ENCODE measurements around the gene CREB3L1. TPM values are rescaled to one million over a fixed set of nuclear protein-coding genes. Genes with fewer than 3 reads are reported as not detected.
A peak's percentile ranks its signal among the peaks of the same experiment; 100 is the strongest.

The CREB3L1 gene
- total RNA-seq, 1 donor from 2014 or later, result 9.8 TPM

DNA sequence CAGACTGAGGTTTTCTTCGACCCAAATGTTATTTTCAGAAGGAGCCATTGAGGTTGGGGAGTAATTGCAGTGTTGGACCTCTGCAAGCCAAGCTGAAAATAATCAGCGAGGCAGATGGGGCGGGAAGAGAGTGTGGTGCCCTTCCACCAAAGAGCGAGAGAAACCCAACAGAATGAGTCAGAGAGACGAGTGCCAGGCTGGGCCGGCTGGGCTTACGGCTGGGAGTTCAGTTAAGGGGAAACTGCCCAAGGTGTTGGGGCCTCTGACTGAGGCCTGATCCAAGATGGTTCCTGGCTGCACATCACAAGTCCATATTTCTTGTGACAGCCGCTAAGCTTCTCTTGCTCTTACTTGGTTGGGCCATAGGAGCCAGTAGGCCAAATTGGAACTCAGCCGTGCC, 30.4 kb upstream of the CREB3L1 start:
- H3K27me3 Mint-ChIP-seq, result no peaks in the 10 kb centered on the region
- peaks cover 39% of the 10 kb centered on the region for H3K4me1 Mint-ChIP-seq (ENCODE audit: unreplicated experiment)
- no peak overlapping the region for H3K4me3 Mint-ChIP-seq
- no peak for DNase-seq (ENCODE audit: extremely low spot score, unreplicated experiment)
- TF ChIP-seq, protein P1, sequence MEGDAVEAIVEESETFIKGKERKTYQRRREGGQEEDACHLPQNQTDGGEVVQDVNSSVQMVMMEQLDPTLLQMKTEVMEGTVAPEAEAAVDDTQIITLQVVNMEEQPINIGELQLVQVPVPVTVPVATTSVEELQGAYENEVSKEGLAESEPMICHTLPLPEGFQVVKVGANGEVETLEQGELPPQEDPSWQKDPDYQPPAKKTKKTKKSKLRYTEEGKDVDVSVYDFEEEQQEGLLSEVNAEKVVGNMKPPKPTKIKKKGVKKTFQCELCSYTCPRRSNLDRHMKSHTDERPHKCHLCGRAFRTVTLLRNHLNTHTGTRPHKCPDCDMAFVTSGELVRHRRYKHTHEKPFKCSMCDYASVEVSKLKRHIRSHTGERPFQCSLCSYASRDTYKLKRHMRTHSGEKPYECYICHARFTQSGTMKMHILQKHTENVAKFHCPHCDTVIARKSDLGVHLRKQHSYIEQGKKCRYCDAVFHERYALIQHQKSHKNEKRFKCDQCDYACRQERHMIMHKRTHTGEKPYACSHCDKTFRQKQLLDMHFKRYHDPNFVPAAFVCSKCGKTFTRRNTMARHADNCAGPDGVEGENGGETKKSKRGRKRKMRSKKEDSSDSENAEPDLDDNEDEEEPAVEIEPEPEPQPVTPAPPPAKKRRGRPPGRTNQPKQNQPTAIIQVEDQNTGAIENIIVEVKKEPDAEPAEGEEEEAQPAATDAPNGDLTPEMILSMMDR (conservative IDR thresholded peaks at IDR 0.05), result no peak
- H3K9me3 Mint-ChIP-seq, result no peaks in the 10 kb centered on the region
- H3K36me3 Mint-ChIP-seq, result no peaks in the 10 kb centered on the region
- no peak overlapping the region for H3K27ac Mint-ChIP-seq

DNA sequence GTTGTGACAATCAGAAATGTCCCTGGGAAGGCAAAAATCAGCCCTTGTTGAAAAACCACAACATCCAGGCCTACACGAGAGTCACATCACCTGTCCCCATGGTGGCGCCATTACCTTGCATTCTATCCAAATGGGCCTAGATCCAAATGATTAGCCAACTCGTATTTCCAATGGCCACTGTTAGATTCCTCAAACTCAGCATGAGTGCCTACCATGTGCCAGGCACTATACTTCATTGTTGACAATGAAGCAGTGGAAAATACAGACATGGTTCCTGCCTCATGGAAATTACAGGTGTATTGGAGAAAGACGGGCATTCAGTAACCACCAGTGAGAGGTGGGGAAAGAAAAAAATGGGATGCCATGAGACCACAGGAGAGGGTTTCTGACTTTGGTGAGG, 29.8 kb upstream of the CREB3L1 start:
- Mint-ChIP-seq H3K4me1 (ENCODE audit: unreplicated experiment) (peaks cover 39% of the 10 kb centered on the region), H3K27ac (peak overlapping the region; percentile 77), H3K36me3 (no peaks in the 10 kb centered on the region), H3K9me3 (no peaks in the 10 kb centered on the region), H3K27me3 (no peaks in the 10 kb centered on the region), H3K4me3 (no peak overlapping the region)
- TF ChIP-seq, protein P1 (conservative IDR thresholded peaks at IDR 0.05), result peak; percentile 63
- no peak for DNase-seq (ENCODE audit: extremely low spot score, unreplicated experiment)

DNA sequence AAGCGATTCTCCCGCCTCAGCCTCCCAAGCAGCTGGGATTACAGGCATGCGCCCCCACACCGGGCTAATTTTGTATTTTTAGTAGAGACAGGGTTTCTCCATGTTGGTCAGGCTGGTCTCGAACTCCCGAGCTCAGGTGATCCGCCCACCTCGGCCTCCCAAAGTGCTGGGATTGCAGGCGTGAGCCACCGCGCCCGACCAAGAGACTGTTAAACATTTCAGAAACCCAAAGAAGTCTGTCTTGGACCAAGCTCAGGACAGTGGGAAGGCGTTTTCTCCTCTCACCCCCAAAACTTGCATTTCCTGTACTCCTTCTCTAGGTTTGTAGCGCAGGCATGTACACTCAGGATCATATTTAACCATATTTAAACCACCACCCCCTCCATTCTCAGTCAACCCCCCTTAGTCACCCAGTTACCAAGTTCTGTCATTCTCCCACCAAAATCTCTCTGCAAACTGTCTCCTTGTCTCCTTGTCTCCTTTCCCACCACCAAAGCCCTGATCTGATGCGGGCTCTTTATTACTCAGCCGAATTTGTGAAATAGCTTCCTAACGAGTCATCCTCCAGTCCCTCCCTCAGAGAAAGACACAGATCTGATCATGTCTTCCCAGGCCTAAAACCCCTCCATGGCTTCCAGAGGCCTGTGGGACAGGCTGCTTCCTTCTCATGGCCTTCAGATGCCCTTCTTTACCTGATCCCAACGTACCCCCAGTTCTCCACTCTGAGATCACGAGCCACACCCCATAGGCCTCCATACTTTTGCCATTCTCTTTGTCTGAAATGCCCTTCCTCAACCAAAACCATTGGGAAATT, 29.0 kb upstream of the CREB3L1 start:
- H3K27me3 Mint-ChIP-seq, result no peaks in the 10 kb centered on the region
- no peaks in the 10 kb centered on the region for H3K9me3 Mint-ChIP-seq
- no peak for DNase-seq (ENCODE audit: extremely low spot score, unreplicated experiment)
- H3K4me3 Mint-ChIP-seq, result no peak overlapping the region
- H3K36me3 Mint-ChIP-seq, result no peaks in the 10 kb centered on the region
- H3K27ac Mint-ChIP-seq, result peak overlapping the region; percentile 89
- H3K4me1 Mint-ChIP-seq (ENCODE audit: unreplicated experiment), result peaks cover 33% of the 10 kb centered on the region
- TF ChIP-seq, protein P1 (conservative IDR thresholded peaks at IDR 0.05), result no peak

- peak overlapping the region; percentile 89 for H3K27ac Mint-ChIP-seq
- H3K27me3 Mint-ChIP-seq, result no peaks in the 10 kb centered on the region
- DNase-seq (ENCODE audit: extremely low spot score, unreplicated experiment), result no peak
- H3K36me3 Mint-ChIP-seq, result no peaks in the 10 kb centered on the region
- TF ChIP-seq, protein P1 (conservative IDR thresholded peaks at IDR 0.05), result no peak
- peaks cover 34% of the 10 kb centered on the region for H3K4me1 Mint-ChIP-seq (ENCODE audit: unreplicated experiment)
- H3K4me3 Mint-ChIP-seq, result no peak overlapping the region
- H3K9me3 Mint-ChIP-seq, result no peaks in the 10 kb centered on the region
Measured at GRCh38 chr11:46249103-46249937, 28.1 kb upstream of the CREB3L1 start.

DNA sequence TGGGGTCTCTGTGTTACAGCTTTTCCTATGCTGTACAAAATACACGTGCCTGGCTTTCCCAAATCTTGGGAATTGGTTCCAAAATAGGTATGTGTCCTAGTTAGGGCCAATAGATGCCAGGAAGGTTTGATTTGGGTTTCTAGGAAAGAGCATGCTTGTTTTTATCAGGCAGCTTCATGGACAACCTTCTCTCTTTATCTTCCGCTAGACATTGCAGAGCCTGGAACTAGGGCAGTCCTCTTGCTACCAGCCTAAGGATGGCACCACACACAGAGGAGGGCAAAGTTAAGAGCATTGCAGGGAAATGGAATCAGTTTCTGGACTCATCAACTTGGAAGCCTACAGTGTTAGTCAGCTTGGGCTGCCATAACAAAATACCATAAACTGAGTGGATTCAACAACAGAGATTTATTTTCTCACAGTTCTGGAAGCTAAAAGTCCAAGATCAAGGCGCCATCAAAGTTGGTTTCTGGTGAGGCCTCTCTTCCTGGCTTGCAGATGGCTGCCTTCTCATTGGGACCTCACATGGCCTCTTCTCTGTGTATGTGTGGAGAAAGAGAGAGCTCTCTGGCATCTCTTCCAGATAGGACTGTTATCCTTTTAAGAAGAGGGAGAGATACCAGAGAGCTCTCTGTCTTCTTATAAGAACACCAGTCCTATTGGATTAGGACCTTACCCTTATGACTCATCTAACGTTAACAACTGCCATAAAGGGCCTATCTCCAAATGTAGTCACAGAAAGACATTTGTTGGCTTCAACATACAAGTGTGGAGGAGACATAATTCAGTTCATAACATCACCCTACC, 27.3 kb upstream of the CREB3L1 start:
- H3K27ac Mint-ChIP-seq, result peak overlapping the region; percentile 16
- no peak overlapping the region for H3K4me3 Mint-ChIP-seq
- no peaks in the 10 kb centered on the region for H3K9me3 Mint-ChIP-seq
- no peak for DNase-seq (ENCODE audit: extremely low spot score, unreplicated experiment)
- no peaks in the 10 kb centered on the region for H3K27me3 Mint-ChIP-seq
- no peaks in the 10 kb centered on the region for H3K36me3 Mint-ChIP-seq
- H3K4me1 Mint-ChIP-seq (ENCODE audit: unreplicated experiment), result peaks cover 34% of the 10 kb centered on the region
- TF ChIP-seq, protein P1 (conservative IDR thresholded peaks at IDR 0.05), result no peak

All from type B pancreatic cell (in vitro differentiated cells).